NCI-H1436 (cell line): ENCODE results near the gene OR1M1.
"Not testable (repeated sequence)": the region's sequence is repeated elsewhere in the genome, so short reads cannot be mapped to it uniquely, and the experiment has no call there.

Source experiments
- DNase-seq: peaks from one replicate; lab custom pipeline; 2025; lab: John Stamatoyannopoulos, UW

Gene OR1M1

GRCh38 chr19:9086761-9087160 lies at the start of gene OR1M1:
OR1M1 (plus strand) TSS chr19:9087061; CDS start chr19:9093245, 6,184 bp downstream.
- no peak for DNase-seq

GRCh38 chr19:9037400-9038062 lies 49.3 kb upstream of the OR1M1 start:
- DNase-seq = no peak

DNA sequence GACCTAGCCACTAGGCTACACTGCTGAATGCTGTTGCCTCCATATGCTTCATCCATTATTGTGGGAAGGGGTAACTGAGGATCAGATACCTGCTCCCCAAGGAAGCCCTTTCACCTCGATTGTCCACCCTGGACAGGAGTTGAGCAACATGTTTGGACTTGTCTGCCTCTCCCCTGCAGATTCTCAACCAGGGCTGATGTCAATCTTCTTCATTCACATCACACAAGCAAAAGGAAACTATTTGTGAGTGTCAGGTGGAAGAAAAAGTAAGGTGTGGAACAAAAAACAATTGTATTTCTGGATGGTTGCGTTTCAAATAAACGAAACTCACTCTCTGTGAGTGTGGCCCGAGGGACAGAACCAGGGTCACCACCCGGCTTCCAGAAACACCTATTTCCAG lies 47.1 kb upstream of the OR1M1 start:
- DNase-seq = no peak

DNA sequence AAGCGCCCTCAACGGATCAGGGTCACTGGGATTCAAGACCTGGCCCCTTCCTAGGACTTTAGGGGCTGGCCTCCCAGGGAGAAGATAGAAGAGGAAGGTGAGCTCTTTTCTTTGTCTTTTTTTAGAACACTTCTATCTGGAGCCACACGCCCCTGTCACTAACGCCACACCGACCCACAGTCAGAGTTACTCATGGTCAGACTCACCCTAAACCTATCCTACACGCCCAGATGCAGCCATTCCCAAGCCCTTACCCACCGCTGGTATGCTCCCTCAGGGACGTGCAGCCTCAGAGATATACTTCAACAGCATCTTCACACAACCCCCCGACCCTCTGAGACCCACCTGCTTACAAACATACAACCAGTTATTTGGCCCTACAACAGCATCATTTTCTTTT lies 46.7 kb upstream of the OR1M1 start:
- DNase-seq = no peak

- no peak for DNase-seq
These were observed 45.8 kb upstream of the OR1M1 start for GRCh38 chr19:9041023-9041422.

- no peak for DNase-seq
These were observed 43.3 kb upstream of the OR1M1 start for GRCh38 chr19:9043524-9043923.

- DNase-seq = no peak
These were observed 42.4 kb upstream of the OR1M1 start for GRCh38 chr19:9044449-9044848.

GRCh38 chr19:9046694-9047093 lies 40.2 kb upstream of the OR1M1 start:
- DNase-seq = no peak

GRCh38 chr19:9052894-9053293 lies 34.0 kb upstream of the OR1M1 start:
- DNase-seq = no peak

GRCh38 chr19:9053674-9054073 lies 33.2 kb upstream of the OR1M1 start:
- not testable (repeated sequence) for DNase-seq

DNA sequence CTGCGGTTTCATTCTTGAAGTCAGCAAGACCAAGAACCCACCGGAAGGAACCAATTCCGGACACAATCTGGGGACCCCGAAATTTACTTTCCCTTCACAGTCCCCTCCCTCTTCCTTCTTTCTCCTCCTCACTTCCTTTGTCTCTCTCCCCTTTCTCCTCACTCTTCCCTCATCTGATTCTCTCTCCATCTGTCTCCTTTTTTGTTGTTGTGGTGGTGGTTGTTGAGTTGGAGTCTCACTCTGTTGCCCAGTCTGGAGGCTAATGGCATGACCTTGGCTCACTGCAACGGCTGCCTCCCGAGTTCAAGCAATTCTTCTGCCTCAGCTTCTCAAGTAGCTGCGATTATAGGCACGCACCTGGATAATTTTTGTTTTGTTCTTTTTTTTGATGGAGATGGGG lies 32.7 kb upstream of the OR1M1 start:
- DNase-seq = no peak

GRCh38 chr19:9054765-9055164 lies 32.1 kb upstream of the OR1M1 start:
- DNase-seq = no peak

DNA sequence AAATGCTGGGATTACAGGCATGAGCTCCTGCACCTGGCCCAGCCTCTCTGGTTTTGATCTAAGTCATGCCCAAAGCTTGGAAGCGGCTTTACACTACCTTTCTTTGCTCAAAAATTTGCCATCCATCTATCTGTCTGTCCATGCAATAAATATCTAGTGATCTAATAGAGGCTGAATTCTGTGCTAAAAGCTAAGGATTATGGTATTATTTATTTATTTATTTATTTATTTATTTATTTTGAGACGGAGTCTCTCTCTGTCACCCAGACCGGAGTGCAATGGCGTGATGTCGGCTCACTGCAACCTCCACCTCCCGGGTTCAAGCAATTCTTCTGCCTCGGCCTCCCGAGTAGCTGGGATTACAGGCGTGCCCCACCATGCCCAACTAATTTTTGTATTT lies 30.7 kb upstream of the OR1M1 start:
- DNase-seq = not testable (repeated sequence)

DNA sequence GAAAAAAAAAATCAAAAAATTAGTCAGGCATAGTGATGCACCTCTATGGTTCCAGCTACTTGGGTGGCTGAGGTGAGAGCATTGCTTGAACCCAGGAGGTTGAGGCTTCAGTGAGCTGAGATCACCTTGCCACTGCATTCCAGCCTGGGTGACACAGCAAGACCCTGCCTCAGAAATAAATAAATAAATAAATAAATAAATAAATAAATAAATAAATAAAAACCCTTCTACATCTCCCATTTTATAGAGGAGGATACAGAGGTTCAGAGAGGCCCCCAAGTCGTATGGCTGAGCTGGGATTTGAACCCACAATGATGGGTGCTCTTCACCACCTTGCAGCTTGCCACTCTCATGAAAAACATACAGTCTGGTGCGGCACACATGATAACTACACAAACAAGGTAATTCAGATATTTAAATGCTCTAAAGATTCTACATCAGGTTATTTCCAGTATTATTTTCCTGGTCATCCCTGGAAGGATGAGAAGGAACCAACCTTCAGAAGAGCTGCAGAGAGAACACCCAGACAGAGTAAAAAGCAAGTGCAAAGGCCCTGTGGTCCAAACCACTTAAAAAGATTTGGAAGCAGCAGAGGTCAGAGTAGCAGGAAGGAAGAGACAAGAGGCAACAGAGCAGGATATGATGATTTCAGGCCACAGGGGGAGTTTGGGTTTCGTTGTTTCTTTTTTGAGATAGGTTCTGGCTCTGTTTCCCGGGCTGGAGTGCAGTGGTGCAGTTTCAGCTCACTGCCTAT lies 29.2 kb upstream of the OR1M1 start:
- no peak for DNase-seq

GRCh38 chr19:9058905-9059667 lies 27.8 kb upstream of the OR1M1 start:
- DNase-seq = no peak

- no peak for DNase-seq
These were observed 26.1 kb upstream of the OR1M1 start for GRCh38 chr19:9060564-9061340.

DNA sequence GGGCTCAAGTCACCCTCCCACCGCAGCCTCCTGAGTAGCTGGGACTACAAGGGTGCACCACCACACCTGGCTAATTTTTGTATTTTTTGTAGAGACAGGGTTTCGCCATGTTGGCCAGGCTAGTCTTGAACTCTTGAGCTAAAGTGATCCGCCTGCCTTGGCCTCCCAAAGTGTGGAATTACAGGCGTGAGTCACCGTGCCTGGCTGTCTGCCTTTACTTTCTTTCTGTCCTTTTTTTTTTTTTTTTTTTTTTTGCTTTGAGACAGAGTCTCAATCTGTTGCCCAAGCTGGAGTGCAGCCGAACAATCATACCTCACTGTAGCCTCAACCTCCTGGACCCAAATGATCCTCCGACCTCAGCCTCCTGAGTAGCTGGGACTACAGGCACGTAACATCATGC lies 25.0 kb upstream of the OR1M1 start:
- no peak for DNase-seq

GRCh38 chr19:9065457-9066014 lies 21.3 kb upstream of the OR1M1 start:
- DNase-seq = no peak

DNA sequence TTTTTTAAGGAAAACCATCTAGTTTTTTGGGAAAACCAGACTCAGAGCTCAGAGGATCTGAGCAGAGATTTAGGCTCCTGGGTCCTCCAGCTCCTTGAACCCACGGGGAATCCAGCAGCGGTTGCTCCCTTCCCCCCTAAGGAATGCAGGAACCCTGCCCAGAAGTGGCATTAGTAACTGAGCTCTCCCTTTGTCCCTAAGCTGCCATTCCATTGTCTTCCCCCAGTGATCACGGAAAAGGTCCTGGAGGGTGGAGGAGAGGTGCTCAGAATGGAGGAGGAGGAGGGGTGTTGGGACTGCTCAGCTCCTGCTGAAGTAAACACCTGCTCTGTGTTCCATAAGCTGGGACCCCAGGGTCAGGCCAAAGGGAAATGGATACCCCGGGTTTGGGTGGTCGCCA lies 16.8 kb upstream of the OR1M1 start:
- DNase-seq = no peak

- not testable (repeated sequence) for DNase-seq
These were observed 15.1 kb upstream of the OR1M1 start for GRCh38 chr19:9071720-9072119.

GRCh38 chr19:9073806-9074205 lies 13.1 kb upstream of the OR1M1 start:
- no peak for DNase-seq
